ENCODE data around the gene MCTP2. TPM values are rescaled to one million over a fixed set of nuclear protein-coding genes. Genes with fewer than 3 reads are reported as not detected.

MCTP2 gene
- total and polyA plus RNA-seq, 7 donors, result 1.5 to 12.2 (median 4.4) TPM

GRCh38 chr15:94367726-94368535 lies 136.6 kb downstream of the MCTP2 start:
- Histone ChIP-seq H3K36me3 (no peaks in the 10 kb centered on the region), H3K27ac (no peak overlapping the region), H3K4me3 (no peak overlapping the region), H3K4me1 (no peaks in the 10 kb centered on the region), H3K27me3 (peaks cover 0 to 4% (median 0%) of the 10 kb centered on the region in 3 donors), H3K9me3 (no peaks in the 10 kb centered on the region)
- TF ChIP-seq, protein P1, sequence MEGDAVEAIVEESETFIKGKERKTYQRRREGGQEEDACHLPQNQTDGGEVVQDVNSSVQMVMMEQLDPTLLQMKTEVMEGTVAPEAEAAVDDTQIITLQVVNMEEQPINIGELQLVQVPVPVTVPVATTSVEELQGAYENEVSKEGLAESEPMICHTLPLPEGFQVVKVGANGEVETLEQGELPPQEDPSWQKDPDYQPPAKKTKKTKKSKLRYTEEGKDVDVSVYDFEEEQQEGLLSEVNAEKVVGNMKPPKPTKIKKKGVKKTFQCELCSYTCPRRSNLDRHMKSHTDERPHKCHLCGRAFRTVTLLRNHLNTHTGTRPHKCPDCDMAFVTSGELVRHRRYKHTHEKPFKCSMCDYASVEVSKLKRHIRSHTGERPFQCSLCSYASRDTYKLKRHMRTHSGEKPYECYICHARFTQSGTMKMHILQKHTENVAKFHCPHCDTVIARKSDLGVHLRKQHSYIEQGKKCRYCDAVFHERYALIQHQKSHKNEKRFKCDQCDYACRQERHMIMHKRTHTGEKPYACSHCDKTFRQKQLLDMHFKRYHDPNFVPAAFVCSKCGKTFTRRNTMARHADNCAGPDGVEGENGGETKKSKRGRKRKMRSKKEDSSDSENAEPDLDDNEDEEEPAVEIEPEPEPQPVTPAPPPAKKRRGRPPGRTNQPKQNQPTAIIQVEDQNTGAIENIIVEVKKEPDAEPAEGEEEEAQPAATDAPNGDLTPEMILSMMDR (IDR thresholded peaks at IDR 0.05), result no peak
- TF ChIP-seq EP300 (IDR thresholded peaks at IDR 0.05), result no peak
- TF ChIP-seq POLR2AphosphoS5 (IDR thresholded peaks at IDR 0.05), result no peak
- no peak for TF ChIP-seq POLR2A (IDR thresholded peaks at IDR 0.05)
- DNase-seq, result no peak
- intact Hi-C loops (cut with DNase I), result no loop called here
- WGBS, 2 donors, result 84% methylated on average over 6 of the region's 6 CpGs

GRCh38 chr15:94370206-94370935 lies 139.0 kb downstream of the MCTP2 start:
- H3K27me3 ChIP-seq, result peaks cover 0 to 4% (median 0%) of the 10 kb centered on the region in 3 donors
- DNase-seq, result no peak
- no peaks in the 10 kb centered on the region for H3K9me3 ChIP-seq
- TF ChIP-seq, protein P1 (IDR thresholded peaks at IDR 0.05), result no peak
- no peak for TF ChIP-seq POLR2A (IDR thresholded peaks at IDR 0.05)
- TF ChIP-seq POLR2AphosphoS5 (IDR thresholded peaks at IDR 0.05), result no peak
- TF ChIP-seq EP300 (IDR thresholded peaks at IDR 0.05), result no peak
- no peak overlapping the region for H3K27ac ChIP-seq
- intact Hi-C loops (cut with DNase I), result no loop called here
- WGBS, 2 donors, result 89 to 96% methylated on average over 10 of the region's 10 CpGs
- no peaks in the 10 kb centered on the region for H3K36me3 ChIP-seq
- no peaks in the 10 kb centered on the region for H3K4me1 ChIP-seq
- no peak overlapping the region for H3K4me3 ChIP-seq

- no peak for DNase-seq
- Histone ChIP-seq H3K4me1 (no peaks in the 10 kb centered on the region), H3K4me3 (no peak overlapping the region), H3K27ac (no peak overlapping the region), H3K27me3 (peaks cover 0 to 4% (median 0%) of the 10 kb centered on the region in 3 donors), H3K9me3 (no peaks in the 10 kb centered on the region), H3K36me3 (no peaks in the 10 kb centered on the region)
- TF ChIP-seq EP300 (IDR thresholded peaks at IDR 0.05) (no peak), POLR2AphosphoS5 (IDR thresholded peaks at IDR 0.05) (no peak)
- WGBS, 2 donors, result 59 to 89% methylated on average over 2 of the region's 2 CpGs
- intact Hi-C loops (cut with DNase I), result no loop called here
Measured at GRCh38 chr15:94370936-94371285, 139.6 kb downstream of the MCTP2 start.

DNA sequence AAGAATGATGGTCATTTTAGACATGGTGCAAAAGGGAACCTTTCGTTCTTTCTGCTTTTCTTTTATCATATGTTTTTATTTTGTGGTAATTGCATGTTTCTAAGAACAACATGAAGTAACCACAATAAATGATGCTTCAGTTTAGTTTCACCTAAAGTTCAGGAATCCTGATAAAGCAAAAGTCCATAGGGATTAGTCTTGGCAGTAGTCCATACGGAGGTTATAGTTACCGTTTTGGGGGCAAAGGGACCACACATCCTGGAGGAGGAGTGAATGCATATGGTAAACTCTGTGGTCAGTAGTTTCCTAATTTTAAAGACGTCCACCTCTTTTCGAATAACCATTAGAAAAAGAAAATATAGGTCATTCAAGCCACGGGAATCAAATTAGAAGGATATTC lies 141.5 kb downstream of the MCTP2 start:
- Histone ChIP-seq H3K27ac (no peak overlapping the region), H3K9me3 (no peaks in the 10 kb centered on the region), H3K36me3 (no peaks in the 10 kb centered on the region), H3K4me1 (no peaks in the 10 kb centered on the region), H3K4me3 (no peak overlapping the region), H3K27me3 (peaks cover 0 to 4% (median 0%) of the 10 kb centered on the region in 3 donors)
- TF ChIP-seq, protein P1 (IDR thresholded peaks at IDR 0.05), result no peak
- TF ChIP-seq EP300 (IDR thresholded peaks at IDR 0.05), result no peak
- no peak for TF ChIP-seq POLR2AphosphoS5 (IDR thresholded peaks at IDR 0.05)
- TF ChIP-seq POLR2A (IDR thresholded peaks at IDR 0.05), result no peak
- 91 to 93% methylated on average over 6 of the region's 6 CpGs for WGBS, 2 donors
- no peak for DNase-seq
- intact Hi-C loops (cut with DNase I), result no loop called here

DNA sequence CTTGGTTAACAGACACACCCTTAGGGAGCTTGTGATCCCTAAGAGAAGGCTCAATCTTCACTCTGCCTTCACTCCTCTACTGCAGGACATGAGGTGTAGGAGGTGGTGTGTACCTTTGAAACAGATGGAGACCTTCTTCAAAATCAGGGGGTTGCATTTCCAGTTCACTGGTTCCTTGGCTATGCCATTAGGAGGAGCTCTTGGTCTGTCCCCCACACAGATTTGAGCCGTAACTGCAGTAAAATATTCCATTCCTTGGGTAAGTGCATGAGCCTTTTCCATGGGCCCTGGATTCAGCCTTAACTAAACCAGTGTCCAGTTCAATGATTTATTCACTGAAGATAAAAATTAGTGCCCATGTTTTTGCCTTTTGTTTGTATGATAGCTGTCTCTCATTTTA lies 144.6 kb downstream of the MCTP2 start:
- 90 to 97% methylated on average over 1 of the region's 1 CpG for WGBS, 2 donors
- H3K27me3 ChIP-seq, result peaks cover 0 to 4% (median 0%) of the 10 kb centered on the region in 3 donors
- intact Hi-C loops (cut with DNase I), result no loop called here
- H3K27ac ChIP-seq, result no peak overlapping the region
- TF ChIP-seq EP300 (IDR thresholded peaks at IDR 0.05) (no peak), POLR2AphosphoS5 (IDR thresholded peaks at IDR 0.05) (no peak), POLR2A (IDR thresholded peaks at IDR 0.05) (no peak)
- TF ChIP-seq, protein P1 (IDR thresholded peaks at IDR 0.05), result no peak
- H3K36me3 ChIP-seq, result no peaks in the 10 kb centered on the region
- no peaks in the 10 kb centered on the region for H3K9me3 ChIP-seq
- no peaks in the 10 kb centered on the region for H3K4me1 ChIP-seq
- no peak overlapping the region for H3K4me3 ChIP-seq
- no peak for DNase-seq
